NT2/D1 (cell line): ENCODE results near the gene CARS2.

ENCODE experiments used
- DNase-seq: peaks from one replicate; pipeline ENCODE4 v3.0.0-alpha.2; 2011; ENCODE audit warnings: low read depth, low spot score
- H3K27me3 ChIP-seq: 2 replicates; pipeline ENCODE4 v1.6.0; 2011; ENCODE audit warnings: mild to moderate bottlenecking; ENCODE audit not compliant: insufficient read length, insufficient read depth
- H3K36me3 ChIP-seq: 2 replicates; pipeline ENCODE4 v1.6.1; 2011; ENCODE audit warnings: mild to moderate bottlenecking, low read length, mixed read lengths; ENCODE audit not compliant: insufficient read depth, insufficient read length
- H3K4me1 ChIP-seq: 2 replicates; pipeline ENCODE4 v1.5.1; 2011; ENCODE audit not compliant: insufficient read depth, insufficient read length
- H3K4me3 ChIP-seq: 2 replicates; pipeline ENCODE4 v1.5.1; 2011; ENCODE audit warnings: low read depth; ENCODE audit not compliant: insufficient read length
- H3K9ac ChIP-seq: 2 replicates; pipeline ENCODE4 v1.6.0; 2011; ENCODE audit warnings: low read depth; ENCODE audit not compliant: insufficient read length
- H3K9me3 ChIP-seq: 2 replicates; pipeline ENCODE4 v1.5.1; 2011; ENCODE audit warnings: mild to moderate bottlenecking, low read length; ENCODE audit not compliant: insufficient read depth
- SUZ12 ChIP-seq: IDR thresholded peaks from 2 replicates; pipeline ENCODE4 v1.6.1; 2011; ENCODE audit not compliant: insufficient read length, insufficient read depth; ENCODE audit errors: extremely low read depth
- YY1 ChIP-seq: IDR thresholded peaks from 2 replicates; pipeline ENCODE4 v1.6.1; 2011; ENCODE audit not compliant: insufficient read length, insufficient read depth
- ZNF274 ChIP-seq: IDR thresholded peaks from 2 replicates; pipeline ENCODE4 v1.6.1; 2011; ENCODE audit warnings: mild to moderate bottlenecking, low read depth, low read length

The CARS2 gene

GRCh38 chr13:110593430-110594130 lies 112.3 kb downstream of the CARS2 start:
- TF ChIP-seq YY1 (no peak), SUZ12 (no peak), ZNF274 (no peak)
- Histone ChIP-seq H3K4me3 (no peak overlapping the region), H3K9ac (no peak overlapping the region), H3K27me3 (no peaks in the 10 kb centered on the region), H3K4me1 (peaks cover 3% of the 10 kb centered on the region), H3K36me3 (no peaks in the 10 kb centered on the region), H3K9me3 (no peaks in the 10 kb centered on the region)
- DNase-seq, result no peak

DNA sequence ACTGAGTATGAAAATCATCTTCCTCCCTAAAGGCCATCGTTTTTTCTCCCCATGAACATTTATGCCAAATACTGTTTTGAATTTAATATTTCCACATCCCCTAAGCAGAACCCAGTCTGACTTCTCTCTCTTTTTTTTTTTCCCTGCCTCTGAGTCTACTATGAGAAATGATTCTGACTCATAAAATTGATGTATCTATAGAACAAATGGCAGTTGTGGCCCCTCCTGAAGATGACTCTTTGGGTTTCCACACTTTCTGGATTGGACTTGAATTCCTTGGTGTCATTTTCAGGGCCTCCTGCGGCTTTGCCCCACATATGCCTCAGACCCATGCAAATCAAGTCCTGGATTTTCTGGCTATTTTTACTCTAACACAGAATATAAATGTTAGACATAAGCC lies 113.3 kb downstream of the CARS2 start:
- Histone ChIP-seq H3K27me3 (no peaks in the 10 kb centered on the region), H3K9ac (no peak overlapping the region), H3K4me3 (no peak overlapping the region), H3K9me3 (no peaks in the 10 kb centered on the region), H3K4me1 (peaks cover 3% of the 10 kb centered on the region), H3K36me3 (no peaks in the 10 kb centered on the region)
- DNase-seq, result no peak
- no peak for TF ChIP-seq SUZ12
- no peak for TF ChIP-seq ZNF274
- TF ChIP-seq YY1, result no peak
